Astrocyte (in vitro differentiated cells and primary cell): Measurements from ENCODE around the gene UST.

Experiments used
- EZH2 ChIP-seq: IDR thresholded peaks from 2 replicates; pipeline ENCODE4 v1.6.1; 2012; ENCODE audit warnings: mild to moderate bottlenecking, low read length, inconsistent platforms; ENCODE audit not compliant: insufficient read depth
- TF ChIP-seq, protein P1 (sequence below): IDR thresholded peaks from 2 replicates; pipeline ENCODE4 v1.5.1; 2011; ENCODE audit warnings: low read depth, mild to moderate bottlenecking, inconsistent platforms, low read length, moderate library complexity; ENCODE audit not compliant: insufficient read depth

DNA sequence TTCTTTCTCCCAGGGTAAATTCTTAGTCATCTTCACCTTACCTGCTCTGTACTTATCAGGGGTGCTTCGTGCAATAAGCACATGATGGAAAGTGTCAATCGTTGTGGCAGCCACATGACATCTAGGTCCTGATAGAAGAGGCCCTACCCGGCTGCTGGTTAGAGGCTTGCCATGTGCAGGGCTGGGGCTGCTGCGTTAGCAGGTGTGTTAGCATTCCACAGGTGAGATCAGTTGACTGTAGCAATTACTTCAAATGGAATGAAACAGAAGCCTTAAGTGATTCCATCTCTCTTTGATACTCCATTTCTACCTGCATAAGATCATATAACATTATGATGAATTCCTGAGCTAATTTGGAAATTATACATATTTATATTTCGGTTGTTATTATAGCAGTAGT, 127.0 kb downstream of the UST start:
- TF ChIP-seq, protein P1, sequence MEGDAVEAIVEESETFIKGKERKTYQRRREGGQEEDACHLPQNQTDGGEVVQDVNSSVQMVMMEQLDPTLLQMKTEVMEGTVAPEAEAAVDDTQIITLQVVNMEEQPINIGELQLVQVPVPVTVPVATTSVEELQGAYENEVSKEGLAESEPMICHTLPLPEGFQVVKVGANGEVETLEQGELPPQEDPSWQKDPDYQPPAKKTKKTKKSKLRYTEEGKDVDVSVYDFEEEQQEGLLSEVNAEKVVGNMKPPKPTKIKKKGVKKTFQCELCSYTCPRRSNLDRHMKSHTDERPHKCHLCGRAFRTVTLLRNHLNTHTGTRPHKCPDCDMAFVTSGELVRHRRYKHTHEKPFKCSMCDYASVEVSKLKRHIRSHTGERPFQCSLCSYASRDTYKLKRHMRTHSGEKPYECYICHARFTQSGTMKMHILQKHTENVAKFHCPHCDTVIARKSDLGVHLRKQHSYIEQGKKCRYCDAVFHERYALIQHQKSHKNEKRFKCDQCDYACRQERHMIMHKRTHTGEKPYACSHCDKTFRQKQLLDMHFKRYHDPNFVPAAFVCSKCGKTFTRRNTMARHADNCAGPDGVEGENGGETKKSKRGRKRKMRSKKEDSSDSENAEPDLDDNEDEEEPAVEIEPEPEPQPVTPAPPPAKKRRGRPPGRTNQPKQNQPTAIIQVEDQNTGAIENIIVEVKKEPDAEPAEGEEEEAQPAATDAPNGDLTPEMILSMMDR, result no peak
- no peak for TF ChIP-seq EZH2
